Activated CD4-positive, alpha-beta T cell treated with anti-CD3 and anti-CD28 coated beads for 4 hours (primary cell): ENCODE results near the gene C19orf12.
A peak's percentile ranks its signal among the peaks of the same experiment; 100 is the strongest.

Experiments
- DNase-seq, 2 donors: peaks; one replicate each; pipeline ENCODE4 v3.0.0-alpha.2; 2020

Gene C19orf12

DNA sequence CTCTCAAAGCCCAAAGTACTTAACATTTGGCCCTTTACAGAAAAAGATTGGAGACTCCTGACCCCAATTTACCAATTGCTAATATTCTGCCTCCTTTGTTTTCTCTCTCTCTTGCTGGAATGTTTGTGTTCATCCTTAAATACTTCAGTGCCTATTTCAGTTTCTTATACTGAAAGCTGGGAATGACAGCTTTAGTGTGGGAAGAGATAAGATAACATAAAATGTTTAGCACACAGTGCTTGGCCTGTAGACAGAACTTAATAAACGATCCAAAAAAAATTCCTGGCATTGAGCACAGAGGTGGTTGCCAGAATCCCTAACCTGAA lies 52.8 kb downstream of the C19orf12 start:
- DNase-seq: no peak

- peak; percentile 65 to 67 for DNase-seq
These were observed 54.2 kb downstream of the C19orf12 start for GRCh38 chr19:29660835-29661234.

GRCh38 chr19:29658221-29658991 lies 56.7 kb downstream of the C19orf12 start:
- no peak for DNase-seq

GRCh38 chr19:29655648-29656335 lies 59.3 kb downstream of the C19orf12 start:
- no peak for DNase-seq

- DNase-seq: no peak
These were observed 61.7 kb downstream of the C19orf12 start for GRCh38 chr19:29653398-29653797.

GRCh38 chr19:29651622-29652394 lies 63.3 kb downstream of the C19orf12 start:
- no peak for DNase-seq

- DNase-seq: no peak
These were observed 64.2 kb downstream of the C19orf12 start for GRCh38 chr19:29650772-29651387.
